Activated naive CD4-positive, alpha-beta T cell treated with Interleukin-2 at 50 U/mL for 16 hours (primary cell): ENCODE results near the gene P4HA1.

Experiments
- DNase-seq: peaks from one replicate; pipeline ENCODE4 v3.0.0-alpha.2; 2020

The P4HA1 gene

DNA sequence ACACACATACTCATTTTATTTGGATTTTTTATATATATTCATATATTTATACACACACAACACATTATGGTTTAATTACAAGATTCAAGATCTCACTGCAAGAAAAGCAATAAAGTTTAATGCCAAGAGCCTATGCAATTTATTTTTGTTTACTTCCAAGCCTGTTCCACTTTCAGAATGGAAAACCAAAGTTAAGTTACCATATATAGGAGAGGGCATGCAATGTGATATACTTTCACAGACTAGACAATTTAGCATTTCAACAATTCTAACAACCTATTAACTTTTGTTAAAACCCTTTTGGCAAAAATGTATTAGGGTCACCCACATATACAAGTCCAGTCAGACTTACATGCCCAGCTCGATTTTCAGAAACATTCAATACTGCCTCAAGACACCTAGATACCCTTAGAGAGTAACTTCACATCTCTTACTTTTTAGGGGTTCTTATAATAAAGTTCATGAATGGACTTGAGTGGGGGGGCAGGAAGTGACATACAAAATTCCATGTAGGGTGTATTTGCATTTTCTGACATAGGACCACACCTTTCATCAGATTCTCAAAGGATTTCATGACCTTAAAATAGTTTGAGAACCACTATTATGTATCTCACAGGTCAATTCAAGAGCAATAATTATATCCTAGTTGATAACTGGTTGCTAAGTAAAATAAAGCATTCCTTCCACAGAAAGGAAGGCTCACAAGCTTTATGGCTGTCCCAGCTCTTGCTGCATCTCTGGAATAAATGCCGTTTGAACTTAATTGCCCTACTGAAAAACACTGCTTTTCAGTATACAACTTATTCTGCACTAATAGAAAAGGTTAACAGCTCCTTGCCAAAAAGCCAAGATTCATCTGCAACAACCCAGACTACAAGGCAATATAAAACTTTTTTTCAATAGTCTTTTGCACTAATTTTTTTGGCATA, 2.5 kb downstream of the P4HA1 start:
- no peak for DNase-seq

DNA sequence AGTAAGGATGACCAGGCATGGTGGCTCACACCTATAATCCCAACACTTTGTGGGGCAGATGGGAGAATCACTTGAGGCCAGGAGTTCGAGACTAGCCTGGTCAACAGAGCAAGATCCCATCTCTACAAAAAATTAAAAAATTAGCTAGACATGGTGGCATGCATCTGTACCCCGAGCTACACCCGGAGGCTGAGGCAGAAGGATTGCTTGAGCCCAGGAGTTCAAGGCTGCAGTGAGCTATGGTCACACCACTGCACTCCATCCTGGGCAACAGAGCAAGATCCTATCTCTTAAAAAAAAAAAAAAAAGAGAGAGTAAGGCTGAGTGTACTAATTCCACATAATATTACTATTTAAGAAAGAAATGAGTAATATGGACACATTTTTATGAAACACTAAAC, 3.8 kb downstream of the P4HA1 start:
- DNase-seq = no peak

DNA sequence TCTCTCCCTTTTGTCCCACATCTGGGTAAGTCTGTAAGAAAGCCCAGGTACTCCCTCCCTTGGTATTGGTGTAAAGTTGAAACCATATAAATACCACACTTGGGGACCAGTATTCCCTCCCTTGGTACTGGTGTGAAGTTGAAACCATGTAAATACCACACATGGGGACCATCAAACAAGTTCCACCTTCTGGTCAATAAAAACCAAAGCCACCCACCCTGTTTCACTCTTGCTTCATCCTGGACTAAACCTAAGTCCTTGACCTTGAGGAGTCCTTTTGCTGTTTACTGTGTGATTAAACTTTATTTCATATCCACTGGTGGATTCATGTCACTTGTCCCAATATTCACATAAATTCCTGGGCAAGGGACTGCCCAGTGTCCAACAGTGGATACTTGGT, 8.4 kb downstream of the P4HA1 start:
- DNase-seq = no peak

DNA sequence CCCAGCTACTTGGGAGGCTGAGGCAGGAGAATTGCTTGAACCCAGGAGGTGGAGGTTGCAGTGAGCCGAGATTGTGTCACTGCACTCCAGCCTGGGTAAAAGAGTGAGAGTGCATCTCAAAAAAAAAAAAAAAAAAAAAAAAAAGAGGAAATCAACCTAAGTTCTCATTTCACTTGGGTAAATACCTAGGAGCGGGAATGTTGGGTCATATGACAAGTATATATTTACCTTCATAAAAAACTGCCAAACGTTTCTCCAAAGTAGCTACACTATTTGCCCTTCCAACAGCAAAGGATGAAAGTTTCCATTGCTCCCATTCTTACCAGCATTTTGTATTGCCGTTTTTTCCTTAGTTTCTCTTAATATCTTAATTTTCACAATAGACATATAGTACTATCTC, 9.8 kb downstream of the P4HA1 start:
- no peak for DNase-seq

DNA sequence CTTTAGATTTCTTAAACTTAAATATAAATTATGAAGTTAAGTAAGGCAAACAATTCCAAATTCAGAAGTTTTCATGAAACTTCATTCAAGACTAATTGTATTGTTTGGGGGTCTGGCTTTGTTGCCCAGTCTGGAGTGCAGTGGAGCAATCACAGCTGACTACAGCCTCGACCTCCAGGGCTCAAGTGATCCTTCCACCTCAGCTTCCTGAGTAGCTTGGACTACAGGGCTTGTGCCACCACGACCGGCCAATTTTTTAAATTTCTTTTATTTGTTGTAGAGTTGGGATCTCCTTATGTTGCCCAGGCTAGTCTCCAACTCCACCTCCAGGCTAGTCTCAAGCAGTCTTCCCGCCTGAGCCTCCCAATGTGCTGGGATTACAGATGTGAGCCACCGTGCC, 12.5 kb downstream of the P4HA1 start:
- DNase-seq = no peak

DNA sequence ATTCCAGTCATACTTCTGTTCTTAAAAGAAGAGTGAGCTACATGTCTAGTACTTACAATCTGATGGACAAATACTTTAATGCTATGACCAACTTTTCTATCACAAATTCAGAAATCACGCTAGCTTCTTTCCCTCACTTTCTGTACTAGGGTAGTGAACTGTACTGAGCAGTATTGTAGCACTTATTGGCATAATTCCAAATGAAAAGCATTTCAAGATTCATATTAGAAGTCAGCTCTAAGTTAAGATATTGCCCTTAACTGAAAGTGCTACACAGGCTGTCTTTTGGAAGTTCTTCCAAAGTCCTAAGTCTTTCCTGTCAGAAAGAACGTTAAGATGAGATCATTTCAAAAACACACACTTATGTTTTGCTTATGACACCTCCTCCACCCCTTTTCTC, 13.4 kb downstream of the P4HA1 start:
- no peak for DNase-seq

DNA sequence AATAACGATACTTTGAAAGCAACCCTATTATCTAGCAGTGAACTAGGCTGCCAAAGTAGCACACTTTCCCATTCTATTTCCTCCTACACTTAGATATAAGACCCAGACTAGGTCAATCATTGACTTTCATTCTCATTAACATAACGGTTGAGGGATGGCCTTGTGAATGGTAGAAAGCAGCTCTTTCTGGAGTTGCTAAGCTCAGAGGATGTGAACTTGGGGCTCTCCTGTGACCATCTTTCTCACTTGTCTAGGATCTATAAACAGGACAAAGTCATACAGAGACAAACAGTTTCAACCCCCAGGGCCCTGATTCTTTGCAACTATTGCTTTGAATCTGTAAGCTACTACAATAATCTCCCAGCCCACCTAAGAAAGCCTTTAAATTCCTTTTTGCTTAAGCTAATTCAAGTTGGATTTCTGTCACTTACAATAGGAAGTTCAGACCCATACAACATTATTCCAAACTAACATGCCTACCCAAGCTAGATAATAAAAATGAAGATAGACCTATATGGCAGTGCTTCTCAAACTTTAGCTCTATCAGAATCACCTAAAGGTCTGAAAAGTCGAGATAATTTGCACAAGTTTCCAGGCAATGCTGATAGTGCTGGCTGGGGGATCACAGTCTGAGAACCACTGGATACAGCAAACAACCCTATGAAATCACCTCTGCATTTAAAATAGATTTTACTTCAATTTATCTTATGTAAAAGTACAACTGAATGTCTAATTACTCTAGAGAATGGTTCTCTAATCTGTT, 16.7 kb downstream of the P4HA1 start:
- no peak for DNase-seq

DNA sequence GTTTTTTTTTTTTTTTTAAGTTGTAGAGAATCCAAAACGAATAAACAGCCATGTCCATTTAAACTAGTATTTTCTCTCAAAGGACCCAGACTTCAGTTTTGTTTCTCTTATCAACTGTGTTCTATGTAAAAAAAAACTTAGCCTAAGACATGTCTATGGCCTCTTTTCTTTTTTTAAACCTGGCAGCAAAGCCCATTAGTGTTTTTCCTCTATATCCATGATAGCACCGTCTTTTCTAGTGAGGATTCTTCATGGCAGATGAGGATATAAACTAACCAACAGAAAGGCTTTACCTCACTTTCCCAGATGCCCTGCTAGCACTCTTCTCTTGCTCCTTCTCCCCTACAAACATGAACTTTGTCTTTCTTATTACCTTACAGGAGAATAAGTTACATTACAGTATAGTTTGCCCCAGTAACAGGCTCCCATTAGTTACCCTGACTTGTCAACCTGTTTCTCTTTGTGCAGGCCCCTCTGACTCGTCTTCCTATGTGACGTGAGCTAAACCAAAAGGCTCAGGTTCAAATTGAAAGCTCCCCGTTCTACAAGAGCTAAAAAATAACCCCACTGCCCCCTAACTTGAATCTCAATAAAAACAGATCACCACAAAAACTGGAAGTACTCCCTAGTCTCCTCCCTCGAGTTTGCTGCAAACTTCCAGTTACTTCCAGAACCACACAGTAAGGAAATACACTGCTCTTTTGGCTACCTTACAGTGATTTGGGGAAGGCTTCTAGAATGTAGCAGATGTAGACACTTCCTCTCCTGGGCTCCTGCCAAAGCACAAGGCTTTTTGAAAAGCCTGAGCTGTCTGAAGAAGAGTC, 20.1 kb downstream of the P4HA1 start:
- no peak for DNase-seq

DNA sequence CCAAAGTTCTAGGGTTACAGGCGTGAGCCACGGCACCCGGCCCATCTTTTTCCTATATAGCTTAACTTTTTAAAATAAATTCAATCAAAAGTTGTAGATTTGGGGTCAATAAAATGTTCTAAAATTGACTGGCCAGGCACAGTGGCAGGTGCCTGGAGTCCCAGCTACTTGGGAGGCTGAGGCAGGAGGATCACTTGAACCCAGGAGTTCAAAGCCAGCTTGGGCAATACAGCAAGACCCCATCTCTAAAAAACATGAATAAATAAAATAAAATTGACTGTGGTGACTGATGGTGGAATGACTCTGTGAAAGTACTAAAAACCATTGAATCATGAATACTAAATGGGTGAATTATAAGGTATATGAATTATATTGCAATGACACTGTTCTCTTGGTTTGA, 20.8 kb downstream of the P4HA1 start:
- DNase-seq = no peak

DNA sequence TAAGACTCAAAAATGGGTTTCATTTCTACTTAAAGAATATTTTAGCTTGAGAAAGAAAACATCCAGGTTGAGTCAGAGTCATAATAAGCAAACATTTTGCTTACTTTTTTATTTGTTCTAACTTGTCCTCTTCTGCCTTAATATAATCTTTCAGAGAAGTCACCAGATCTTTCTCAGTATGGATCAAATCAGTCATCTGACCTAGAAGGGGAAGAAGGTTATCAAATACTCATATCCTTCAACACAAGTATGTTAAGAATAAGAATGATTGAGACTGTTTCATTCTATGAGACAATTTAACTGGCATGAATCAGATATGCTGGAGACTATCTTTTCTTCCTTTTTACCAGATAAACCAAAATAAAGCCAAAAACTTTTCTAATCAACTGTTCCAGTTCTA, 23.0 kb downstream of the P4HA1 start:
- DNase-seq = no peak

DNA sequence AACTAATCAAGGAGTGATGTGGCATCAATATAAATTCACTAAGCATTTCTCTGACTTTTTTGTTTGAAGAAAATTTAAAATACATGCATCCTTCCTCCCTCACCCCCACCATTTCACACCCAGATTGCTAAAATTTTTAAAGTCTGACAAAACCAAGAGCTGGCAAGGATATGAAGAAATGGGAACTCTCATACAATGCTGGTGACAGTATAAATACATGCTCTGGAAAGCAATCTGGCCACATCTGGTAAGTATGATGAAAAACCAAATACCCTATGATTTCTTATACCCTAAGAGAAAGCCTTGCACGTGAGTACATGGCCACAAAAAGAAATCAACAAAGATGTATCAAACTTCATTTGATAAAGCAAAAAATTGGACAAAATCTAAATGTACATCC, 31.2 kb downstream of the P4HA1 start:
- no peak for DNase-seq

DNA sequence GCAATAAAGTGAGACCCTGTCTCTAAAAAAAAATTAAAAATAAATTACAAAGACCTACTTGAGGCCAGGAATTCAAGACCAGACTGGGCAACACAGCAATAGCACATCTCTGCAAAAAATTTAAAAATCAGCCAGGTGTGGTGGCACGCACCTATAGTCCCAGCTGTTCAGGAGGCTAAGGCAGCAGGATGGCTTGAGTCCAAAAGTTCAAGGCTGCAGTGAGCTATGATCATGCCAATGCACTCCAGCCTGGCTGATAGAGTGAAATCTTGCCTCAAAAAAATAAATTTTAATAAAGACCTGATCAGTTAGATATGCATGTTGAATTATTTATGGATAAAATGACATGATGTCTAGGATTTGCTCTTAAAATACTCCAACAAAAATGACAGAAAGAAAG, 34.9 kb downstream of the P4HA1 start:
- DNase-seq = no peak

DNA sequence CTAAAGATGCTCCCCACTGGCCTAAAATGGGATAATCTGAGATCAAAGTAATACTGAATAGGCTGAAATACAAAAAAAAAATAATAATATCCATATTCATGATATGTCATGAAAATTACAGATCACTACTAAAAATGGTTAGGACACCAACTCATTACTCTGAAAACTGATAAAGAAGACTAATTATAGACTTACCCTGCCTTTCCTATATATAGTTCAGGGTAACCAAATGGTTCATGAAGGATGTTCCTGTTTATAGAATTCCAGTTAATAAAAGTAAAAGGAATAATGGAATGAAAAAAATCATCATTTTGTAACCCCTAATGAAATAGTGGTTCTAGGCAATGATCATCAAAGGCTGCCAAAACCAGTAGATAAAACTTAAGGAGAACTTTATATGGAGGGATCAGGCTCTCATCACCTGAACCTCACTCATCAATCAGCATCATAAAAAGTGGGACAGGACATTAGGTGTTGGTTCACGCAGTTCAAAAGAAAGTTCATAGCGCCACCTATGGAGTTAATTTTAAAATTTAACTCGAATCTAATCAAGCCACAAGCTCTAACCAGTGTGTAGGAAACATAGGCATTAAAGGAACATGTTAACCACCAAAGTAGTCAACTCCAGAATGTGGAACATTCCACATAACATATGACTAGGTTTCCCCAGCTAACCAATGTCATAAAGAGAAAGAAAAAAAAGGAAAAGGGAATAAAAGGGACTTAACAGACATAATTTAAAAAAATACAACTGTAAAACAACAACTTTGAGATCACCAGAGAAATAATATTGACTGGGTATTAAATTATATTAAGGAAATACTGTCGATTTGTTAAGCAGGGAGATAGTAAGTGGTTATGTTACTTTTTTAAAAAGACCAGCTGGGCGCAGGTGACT, 35.7 kb downstream of the P4HA1 start:
- no peak for DNase-seq

DNA sequence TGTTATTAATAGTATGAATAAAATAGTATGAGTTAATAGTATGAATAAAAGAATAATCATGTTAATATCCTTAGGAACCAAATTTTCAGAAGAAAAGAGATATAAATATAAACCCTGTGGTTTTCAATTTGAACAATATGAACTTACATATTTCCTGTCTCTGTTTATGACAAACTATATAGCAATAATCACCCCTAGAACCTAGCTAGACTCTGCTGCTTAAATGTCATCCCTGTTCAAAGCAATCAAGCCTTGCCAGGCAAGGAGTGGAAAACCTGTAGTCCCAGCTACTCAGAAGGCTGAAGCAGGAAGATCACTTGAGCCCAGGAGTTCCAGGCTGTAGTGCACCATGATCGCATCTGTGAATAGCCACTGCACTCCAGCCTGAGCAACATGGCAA, 36.5 kb downstream of the P4HA1 start:
- no peak for DNase-seq

DNA sequence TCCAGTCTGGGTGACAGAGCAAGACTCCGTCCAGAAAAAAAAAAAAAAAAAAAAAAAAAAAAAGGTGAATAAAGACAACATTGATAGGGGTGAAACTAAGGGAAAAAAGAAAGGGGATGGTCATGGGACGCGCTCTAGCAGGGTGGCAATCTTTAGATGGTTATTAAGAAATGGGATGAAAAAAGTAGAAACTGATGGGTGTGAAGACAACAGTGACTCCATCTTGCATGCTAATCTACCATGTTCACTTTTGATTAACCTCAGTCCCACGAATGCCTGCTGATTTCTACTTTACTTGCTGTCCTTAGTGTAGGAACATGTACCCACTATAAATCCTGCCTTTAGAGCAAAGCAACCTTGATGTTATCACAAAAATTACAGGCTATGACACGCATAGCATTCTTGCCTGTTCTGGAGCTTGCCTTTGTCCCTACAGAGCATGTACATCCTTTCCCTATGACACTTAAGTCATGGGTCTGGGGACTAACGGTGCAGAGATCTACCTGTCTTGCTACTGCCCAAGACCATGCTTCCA, 38.5 kb downstream of the P4HA1 start:
- DNase-seq = no peak

DNA sequence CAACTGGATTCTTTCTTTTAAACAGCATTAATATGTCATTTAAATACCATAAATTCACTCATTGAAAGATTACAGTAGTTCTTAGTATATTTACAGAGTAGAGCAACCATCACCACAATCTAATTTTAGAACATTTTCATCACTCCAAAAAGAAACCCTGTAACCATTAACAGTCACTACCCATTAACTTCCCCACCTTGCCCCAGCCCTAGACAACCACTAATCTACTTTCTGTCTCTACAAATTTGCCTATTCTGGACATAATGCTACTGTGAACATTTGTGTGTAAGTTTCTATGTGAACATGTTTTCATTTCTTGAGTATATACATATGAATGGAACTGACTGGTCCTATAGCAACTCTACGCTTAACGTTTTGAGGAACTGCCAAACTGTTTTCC, 42.4 kb downstream of the P4HA1 start:
- no peak for DNase-seq

DNA sequence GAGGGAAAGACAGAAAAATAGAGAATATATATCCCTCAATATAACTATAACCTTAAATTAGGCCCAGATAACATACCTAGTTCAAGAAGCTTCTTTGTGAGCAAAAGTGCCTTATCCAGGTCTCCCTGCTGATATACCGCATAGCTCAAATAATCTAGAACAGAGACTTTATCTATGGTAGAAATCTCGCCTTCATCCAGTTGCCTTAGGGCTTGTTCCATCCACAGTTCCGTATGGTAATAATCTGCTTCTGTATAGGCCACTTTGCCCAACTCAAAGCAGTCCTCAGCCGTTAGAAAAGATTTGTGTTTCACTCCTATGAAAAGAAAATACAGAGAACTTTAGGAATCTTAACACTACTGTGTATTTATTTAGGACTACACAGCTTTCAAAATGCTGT, 43.4 kb downstream of the P4HA1 start:
- no peak for DNase-seq

DNA sequence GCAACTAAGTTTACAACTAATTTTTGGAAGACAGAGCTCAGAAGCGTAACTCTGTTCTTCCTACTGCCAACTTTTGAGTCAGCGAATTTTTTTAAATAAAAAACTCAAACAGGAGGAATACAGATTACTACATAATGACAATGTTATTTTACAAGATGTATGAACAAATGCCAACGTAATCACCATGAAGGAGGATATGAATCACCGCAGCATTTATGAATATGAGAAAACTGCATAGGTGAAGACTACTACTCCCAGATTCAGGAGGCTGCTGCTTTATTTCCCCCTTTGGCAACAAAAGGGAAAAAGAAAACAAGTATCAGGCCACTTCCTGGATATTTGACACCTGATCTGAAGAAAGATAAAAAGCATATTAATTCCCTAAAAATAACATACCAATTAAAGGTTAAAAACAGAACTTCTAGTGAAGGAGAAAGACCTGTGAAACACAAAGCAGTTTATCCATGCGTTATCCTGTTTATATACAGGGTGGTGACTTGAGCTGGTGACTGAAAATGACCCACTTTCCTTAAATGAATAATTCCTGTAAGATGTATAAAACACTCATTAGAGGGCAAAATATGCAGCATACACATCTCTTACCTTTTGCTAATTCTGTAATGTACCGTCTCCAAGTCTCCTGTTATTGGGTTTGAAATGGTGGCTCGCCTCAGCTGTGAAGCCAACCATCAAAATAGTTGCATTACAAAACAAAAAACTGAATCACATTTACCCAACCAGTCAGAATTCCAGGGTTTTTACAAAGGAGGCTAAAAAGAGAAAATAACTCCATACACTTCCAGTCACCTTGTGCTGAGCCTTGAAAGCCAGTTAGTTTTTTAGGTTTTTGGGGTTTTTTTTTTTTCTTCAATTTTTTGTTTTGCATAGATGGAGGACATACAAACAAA, 52.0 kb downstream of the P4HA1 start:
- DNase-seq = no peak

DNA sequence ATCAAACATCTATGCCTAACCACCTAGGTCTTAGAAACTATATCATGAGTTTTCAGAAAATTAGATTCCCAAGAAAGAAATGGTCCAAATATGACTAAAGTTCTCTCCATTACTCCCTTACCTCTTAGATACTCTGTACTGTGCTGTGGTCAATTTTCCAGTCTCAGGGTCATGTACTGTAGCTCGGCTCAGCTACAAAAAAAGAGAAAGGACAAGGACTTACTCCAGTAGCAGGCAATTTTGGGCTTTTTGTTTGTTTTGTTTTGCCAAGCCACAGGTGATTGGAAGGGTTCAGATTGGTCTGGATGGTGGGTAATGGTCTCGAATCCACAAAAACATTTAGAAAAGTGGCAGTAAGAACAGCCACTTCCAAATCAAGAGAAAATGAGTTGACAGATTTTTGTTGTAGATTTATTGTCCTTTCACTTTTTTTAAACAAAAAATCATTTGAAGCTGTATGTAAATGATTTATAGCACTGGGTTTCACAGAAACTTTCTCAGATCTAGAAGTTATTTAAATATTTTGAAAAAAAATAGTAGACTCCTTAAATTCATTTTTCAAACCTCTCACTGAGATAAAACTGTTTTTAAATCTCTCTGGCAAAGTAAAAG, 52.8 kb downstream of the P4HA1 start:
- DNase-seq = no peak

DNA sequence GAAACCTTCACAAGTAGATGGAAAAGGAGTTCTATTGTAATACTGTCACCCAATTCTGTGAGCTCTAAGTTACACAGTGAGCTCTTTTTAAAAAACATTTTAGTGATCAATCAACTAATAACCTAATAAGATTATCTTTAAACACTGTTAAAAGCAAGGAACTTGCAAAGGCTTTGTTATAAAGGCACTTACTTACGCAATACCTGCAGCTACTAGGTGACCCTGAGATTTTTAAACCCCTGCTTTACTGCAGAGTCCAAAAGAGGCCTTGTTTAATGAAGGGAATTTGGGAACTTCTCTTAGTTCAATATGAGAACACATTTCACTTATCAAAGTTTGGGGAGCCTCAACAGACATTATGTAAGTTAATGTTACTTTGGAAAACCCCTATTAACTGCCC, 53.3 kb downstream of the P4HA1 start:
- no peak for DNase-seq

DNA sequence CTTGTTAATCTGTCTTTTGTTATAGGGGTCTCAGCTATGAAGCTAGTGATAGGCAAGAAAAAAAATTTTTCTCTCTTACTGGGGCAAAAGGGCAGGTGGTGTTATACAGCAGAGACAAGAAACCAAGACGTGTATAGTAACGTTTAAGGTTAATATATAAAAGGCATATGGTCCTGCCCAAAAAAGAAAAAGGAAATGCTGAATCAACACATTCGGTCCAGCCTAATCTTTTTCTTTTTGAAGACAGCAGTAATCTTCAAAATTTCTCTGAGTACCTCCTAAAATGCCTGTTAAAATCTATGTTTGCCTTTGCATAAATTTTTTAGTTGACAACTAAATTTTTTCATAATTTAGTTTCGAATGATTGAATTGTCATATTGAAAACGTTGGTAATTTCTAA, 54.5 kb downstream of the P4HA1 start:
- DNase-seq = no peak
